Astrocyte (in vitro differentiated cells and primary cell): Measurements from ENCODE around the gene CNTNAP2. TPM values are rescaled to one million over a fixed set of nuclear protein-coding genes. Genes with fewer than 3 reads are reported as not detected.

Source experiments
- DNase-seq: peaks from one replicate; pipeline ENCODE4 v3.0.0-alpha.2; 2010; ENCODE audit warnings: low read depth
- FAIRE-seq: peaks from 2 replicates; lab custom pipeline; 2011; peaks lifted over from hg19 to GRCh38; lab: Jason Lieb, UNC
- H2AFZ ChIP-seq: 2 replicates; pipeline ENCODE4 v1.6.0; 2012; ENCODE audit warnings: low read depth, low read length, inconsistent platforms
- H3K27ac ChIP-seq: 2 replicates; pipeline ENCODE4 v1.5.1; 2011; ENCODE audit warnings: low read depth, low read length, inconsistent platforms
- H3K27me3 ChIP-seq: 2 replicates; pipeline ENCODE4 v1.6.0; 2011; ENCODE audit warnings: low read length, inconsistent platforms; ENCODE audit not compliant: insufficient read depth
- H3K36me3 ChIP-seq: 2 replicates; pipeline ENCODE4 v1.5.1; 2011; ENCODE audit warnings: low read length, inconsistent platforms; ENCODE audit not compliant: insufficient read depth
- H3K4me1 ChIP-seq: 2 replicates; pipeline ENCODE4 v1.5.1; 2011; ENCODE audit warnings: low read length, inconsistent platforms; ENCODE audit not compliant: insufficient read depth
- H3K4me2 ChIP-seq: 2 replicates; pipeline ENCODE4 v1.6.0; 2012; ENCODE audit warnings: low read length, inconsistent platforms
- H3K4me3 ChIP-seq: 2 replicates; pipeline ENCODE4 v1.5.1; 2011; ENCODE audit warnings: low read depth, mild to moderate bottlenecking, low read length, inconsistent platforms; ENCODE audit not compliant: insufficient read depth
- H3K79me2 ChIP-seq: 2 replicates; pipeline ENCODE4 v1.6.0; 2012; ENCODE audit warnings: mild to moderate bottlenecking, low read length, inconsistent platforms; ENCODE audit not compliant: insufficient read depth
- H3K9ac ChIP-seq: 2 replicates; pipeline ENCODE4 v1.6.0; 2012; ENCODE audit warnings: mild to moderate bottlenecking, low read length, inconsistent platforms
- H3K9me3 ChIP-seq: 2 replicates; pipeline ENCODE4 v1.5.1; 2012; ENCODE audit warnings: low read depth, mild to moderate bottlenecking, low read length, inconsistent platforms; ENCODE audit not compliant: insufficient read depth
- H4K20me1 ChIP-seq: 2 replicates; pipeline ENCODE4 v1.6.0; 2012; ENCODE audit warnings: low read length, inconsistent platforms; ENCODE audit not compliant: insufficient read depth
- H3K27ac Mint-ChIP-seq: one replicate; pipeline ENCODE4 v1.8.0; 2021; ENCODE audit warnings: mild to moderate bottlenecking, mixed read lengths; ENCODE audit not compliant: unreplicated experiment
- H3K27me3 Mint-ChIP-seq: one replicate; pipeline ENCODE4 v1.8.0; 2021; ENCODE audit warnings: low read depth, mixed read lengths; ENCODE audit not compliant: unreplicated experiment
- H3K36me3 Mint-ChIP-seq: one replicate; pipeline ENCODE4 v1.8.0; 2021; ENCODE audit warnings: low read depth, mixed read lengths; ENCODE audit not compliant: unreplicated experiment
- H3K4me1 Mint-ChIP-seq: one replicate; pipeline ENCODE4 v1.8.0; 2021; ENCODE audit warnings: low read depth, mixed read lengths; ENCODE audit not compliant: unreplicated experiment
- H3K4me3 Mint-ChIP-seq: one replicate; pipeline ENCODE4 v1.8.0; 2021; ENCODE audit warnings: mild to moderate bottlenecking, moderate library complexity, mixed read lengths; ENCODE audit not compliant: unreplicated experiment
- H3K9me3 Mint-ChIP-seq: one replicate; pipeline ENCODE4 v1.8.0; 2021; ENCODE audit warnings: mild to moderate bottlenecking, mixed read lengths; ENCODE audit not compliant: unreplicated experiment
- CTCF ChIP-seq: IDR thresholded peaks from 2 replicates; pipeline ENCODE4 v1.5.1; 2011; ENCODE audit warnings: low read depth, mild to moderate bottlenecking, inconsistent platforms, low read length, moderate library complexity; ENCODE audit not compliant: insufficient read depth
- EZH2 ChIP-seq: IDR thresholded peaks from 2 replicates; pipeline ENCODE4 v1.6.1; 2012; ENCODE audit warnings: mild to moderate bottlenecking, low read length, inconsistent platforms; ENCODE audit not compliant: insufficient read depth
- total RNA-seq: library from RNA; stranded (reverse); gene quantifications from 2 replicates; pipeline ENCODE4 v1.2.1, GENCODE V29; 2021

The CNTNAP2 gene
- total RNA-seq, 1 donor from 2014 or later = 20.0 TPM

GRCh38 chr7:148371280-148371937 is 2254.8 kb downstream of the CNTNAP2 start:
- TF ChIP-seq EZH2 = no peak
- Histone ChIP-seq H3K9ac (no peak overlapping the region), H2AFZ (no peak overlapping the region), H3K4me2 (no peak overlapping the region), H3K27ac (no peak overlapping the region), H3K4me1 (no peaks in the 10 kb centered on the region), H3K27me3 (no peaks in the 10 kb centered on the region), H3K36me3 (no peaks in the 10 kb centered on the region), H3K4me3 (no peak overlapping the region), H3K9me3 (no peaks in the 10 kb centered on the region), H3K79me2 (no peaks in the 10 kb centered on the region), H4K20me1 (no peaks in the 10 kb centered on the region)
- Mint-ChIP-seq H3K4me1 (peaks cover 4% of the 10 kb centered on the region), H3K27ac (no peak overlapping the region), H3K4me3 (no peak overlapping the region), H3K9me3 (peaks cover 6% of the 10 kb centered on the region), H3K36me3 (peaks cover 7% of the 10 kb centered on the region), H3K27me3 (no peaks in the 10 kb centered on the region)
- FAIRE-seq (no peak), DNase-seq (no peak)

GRCh38 chr7:148374396-148375259 is 2258.0 kb downstream of the CNTNAP2 start:
- Mint-ChIP-seq H3K27ac (no peak overlapping the region), H3K36me3 (peaks cover 4% of the 10 kb centered on the region), H3K27me3 (no peaks in the 10 kb centered on the region), H3K4me1 (peaks cover 4% of the 10 kb centered on the region), H3K4me3 (no peak overlapping the region), H3K9me3 (peaks cover 2% of the 10 kb centered on the region)
- no peaks in the 10 kb centered on the region for H3K9me3 ChIP-seq
- no peaks in the 10 kb centered on the region for H3K79me2 ChIP-seq
- H3K36me3 ChIP-seq = no peaks in the 10 kb centered on the region
- no peak overlapping the region for H2AFZ ChIP-seq
- FAIRE-seq = no peak
- no peaks in the 10 kb centered on the region for H4K20me1 ChIP-seq
- no peak overlapping the region for H3K9ac ChIP-seq
- H3K4me3 ChIP-seq = no peak overlapping the region
- TF ChIP-seq CTCF (no peak), EZH2 (no peak)
- no peak for DNase-seq
- no peak overlapping the region for H3K4me2 ChIP-seq
- H3K27ac ChIP-seq = no peak overlapping the region
- H3K4me1 ChIP-seq = no peaks in the 10 kb centered on the region
- H3K27me3 ChIP-seq = no peaks in the 10 kb centered on the region

- Histone ChIP-seq H3K4me3 (no peak overlapping the region), H3K36me3 (no peaks in the 10 kb centered on the region), H3K27ac (no peak overlapping the region), H3K79me2 (no peaks in the 10 kb centered on the region), H3K4me2 (no peak overlapping the region), H3K9ac (no peak overlapping the region), H3K27me3 (no peaks in the 10 kb centered on the region), H3K9me3 (peaks cover 7% of the 10 kb centered on the region), H4K20me1 (no peaks in the 10 kb centered on the region), H3K4me1 (no peaks in the 10 kb centered on the region), H2AFZ (no peak overlapping the region)
- DNase-seq = no peak
- Mint-ChIP-seq H3K4me1 (no peaks in the 10 kb centered on the region), H3K27ac (no peak overlapping the region), H3K9me3 (no peaks in the 10 kb centered on the region), H3K27me3 (no peaks in the 10 kb centered on the region), H3K36me3 (peaks cover 8% of the 10 kb centered on the region), H3K4me3 (no peak overlapping the region)
- TF ChIP-seq CTCF (no peak), EZH2 (no peak)
- FAIRE-seq = no peak
Measured at GRCh38 chr7:148379677-148380076, 2263.1 kb downstream of the CNTNAP2 start.
